Measurements from ENCODE around the gene TMEM94. TPM values are rescaled to one million over a fixed set of nuclear protein-coding genes. Genes with fewer than 3 reads are reported as not detected.

The TMEM94 gene
- total and polyA plus RNA-seq, 2 of the 13 experiments (the other 11 are each of a cell fraction or from before 2014, with no cell fraction given) = 32.6 to 134 TPM

GRCh38 chr17:75516619-75517296 is 60.3 kb downstream of the TMEM94 start (continued):
- TF ChIP-seq KIAA2018 (CRISPR knock-in tag; IDR thresholded peaks at IDR 0.05; ENCODE audit: borderline replicate concordance) = no peak
- 0 out of 2 replicates have a peak, but pooled peaks have one; percentile 60 for TF ChIP-seq ZNF274 (CRISPR knock-in tag; IDR thresholded peaks at IDR 0.05)
- TF ChIP-seq SIN3A (IDR thresholded peaks at IDR 0.05; ENCODE audit: borderline replicate concordance, low read depth, low read length) = peak; percentile 50; the same call in 1 of the 2 replicates
- TF ChIP-seq HOXA7 (CRISPR knock-in tag; IDR thresholded peaks at IDR 0.05) = 0 out of 2 replicates have a peak, but pooled peaks have one; percentile 10
- peak; percentile 6; the same call in 1 of the 2 replicates for TF ChIP-seq SP2 (CRISPR knock-in tag; IDR thresholded peaks at IDR 0.05)
- 0 out of 2 replicates have a peak, but pooled peaks have one; percentile 27 for TF ChIP-seq NFATC3 (CRISPR knock-in tag; IDR thresholded peaks at IDR 0.05)
- 0 out of 2 replicates have a peak, but pooled peaks have one; percentile 35 for TF ChIP-seq KLF13 (CRISPR knock-in tag; IDR thresholded peaks at IDR 0.05)
- TF ChIP-seq DZIP1 (CRISPR knock-in tag; IDR thresholded peaks at IDR 0.05) = 0 out of 2 replicates have a peak, but pooled peaks have one; percentile 7
- peak; percentile 38 for TF ChIP-seq ZNF547 (CRISPR knock-in tag; IDR thresholded peaks at IDR 0.05)
- peak; percentile 53 for TF ChIP-seq U2AF1 (optimal IDR thresholded peaks at IDR 0.05; ENCODE audit: low read depth, low read length)
- TF ChIP-seq RBFOX2 (IDR thresholded peaks at IDR 0.05; ENCODE audit: low read depth, low read length) = peak; percentile 11; the same call in 1 of the 2 replicates
- TF ChIP-seq ZNF414 (CRISPR knock-in tag; IDR thresholded peaks at IDR 0.05) = 0 out of 2 replicates have a peak, but pooled peaks have one; percentile 34
- TF ChIP-seq ZNF605 (CRISPR knock-in tag; IDR thresholded peaks at IDR 0.05) = peak; percentile 72; the same call in 1 of the 2 replicates
- TF ChIP-seq HNRNPL (IDR thresholded peaks at IDR 0.05; ENCODE audit: low read depth, low read length) = 0 out of 2 replicates have a peak, but pooled peaks have one; percentile 18
- TF ChIP-seq ZNF235 (CRISPR knock-in tag; IDR thresholded peaks at IDR 0.05; ENCODE audit: borderline replicate concordance) = peak; percentile 3; the same call in 1 of the 2 replicates
- TF ChIP-seq KAT7 (CRISPR knock-in tag; IDR thresholded peaks at IDR 0.05; ENCODE audit: borderline replicate concordance) = peak; percentile 33; the same call in 1 of the 2 replicates

All from HepG2 (cell line).